ENCODE measurements around the gene CACNA1I.

The CACNA1I gene

GRCh38 chr22:39661501-39661841 is 90.9 kb downstream of the CACNA1I start:
- TF ChIP-seq, protein P1, sequence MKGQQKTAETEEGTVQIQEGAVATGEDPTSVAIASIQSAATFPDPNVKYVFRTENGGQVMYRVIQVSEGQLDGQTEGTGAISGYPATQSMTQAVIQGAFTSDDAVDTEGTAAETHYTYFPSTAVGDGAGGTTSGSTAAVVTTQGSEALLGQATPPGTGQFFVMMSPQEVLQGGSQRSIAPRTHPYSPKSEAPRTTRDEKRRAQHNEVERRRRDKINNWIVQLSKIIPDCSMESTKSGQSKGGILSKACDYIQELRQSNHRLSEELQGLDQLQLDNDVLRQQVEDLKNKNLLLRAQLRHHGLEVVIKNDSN (IDR thresholded peaks at IDR 0.05), result no peak
- TF ChIP-seq REST (IDR thresholded peaks at IDR 0.05; ENCODE audit: low read depth) (no peak), YY1 (IDR thresholded peaks at IDR 0.05; ENCODE audit: low read depth) (no peak), MAX (IDR thresholded peaks at IDR 0.05) (no peak), NFIC (IDR thresholded peaks at IDR 0.05) (no peak), TCF12 (IDR thresholded peaks at IDR 0.05; ENCODE audit: low read depth) (no peak), FOXM1 (IDR thresholded peaks at IDR 0.05; ENCODE audit: borderline replicate concordance, low read depth) (no peak), ZBTB7A (IDR thresholded peaks at IDR 0.05; ENCODE audit: low read depth) (no peak), CEBPB (IDR thresholded peaks at IDR 0.05) (no peak), RAD21 (IDR thresholded peaks at IDR 0.05; ENCODE audit: low read depth) (no peak), TAF1 (IDR thresholded peaks at IDR 0.05; ENCODE audit: low read depth) (no peak), TEAD4 (IDR thresholded peaks at IDR 0.05) (no peak), EGR1 (IDR thresholded peaks at IDR 0.05) (no peak), CREB1 (IDR thresholded peaks at IDR 0.05; ENCODE audit: low read depth) (no peak), EP300 (IDR thresholded peaks at IDR 0.05; ENCODE audit: borderline replicate concordance) (no peak)

DNA sequence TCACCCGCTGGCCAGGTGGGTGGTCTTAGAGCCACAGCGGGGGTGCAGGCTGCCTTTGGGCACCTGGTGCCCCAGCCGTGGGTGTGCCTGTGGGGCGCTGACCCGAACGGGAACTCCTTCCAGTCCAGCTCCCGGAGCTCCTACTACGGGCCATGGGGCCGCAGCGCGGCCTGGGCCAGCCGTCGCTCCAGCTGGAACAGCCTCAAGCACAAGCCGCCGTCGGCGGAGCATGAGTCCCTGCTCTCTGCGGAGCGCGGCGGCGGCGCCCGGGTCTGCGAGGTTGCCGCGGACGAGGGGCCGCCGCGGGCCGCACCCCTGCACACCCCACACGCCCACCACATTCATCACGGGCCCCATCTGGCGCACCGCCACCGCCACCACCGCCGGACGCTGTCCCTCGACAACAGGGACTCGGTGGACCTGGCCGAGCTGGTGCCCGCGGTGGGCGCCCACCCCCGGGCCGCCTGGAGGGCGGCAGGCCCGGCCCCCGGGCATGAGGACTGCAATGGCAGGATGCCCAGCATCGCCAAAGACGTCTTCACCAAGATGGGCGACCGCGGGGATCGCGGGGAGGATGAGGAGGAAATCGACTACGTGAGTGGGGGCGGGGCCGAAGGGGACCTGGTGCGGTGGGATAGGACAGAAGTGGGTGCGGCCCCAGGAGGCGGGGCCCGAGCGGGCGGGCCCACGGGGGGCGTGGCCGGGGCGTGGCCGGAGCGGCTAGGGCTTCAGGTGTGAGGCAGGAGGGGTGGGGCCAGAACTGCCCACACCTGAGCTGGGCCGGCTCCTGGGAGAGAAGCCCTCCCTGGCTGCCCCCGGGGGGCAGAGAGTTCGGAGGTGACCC is 91.5 kb downstream of the CACNA1I start:
- no peak for TF ChIP-seq EGR1 (IDR thresholded peaks at IDR 0.05)
- TF ChIP-seq, protein P1 (IDR thresholded peaks at IDR 0.05), result no peak
- TF ChIP-seq TCF12 (IDR thresholded peaks at IDR 0.05; ENCODE audit: low read depth), result no peak
- TF ChIP-seq CEBPB (IDR thresholded peaks at IDR 0.05), result no peak
- TF ChIP-seq EP300 (IDR thresholded peaks at IDR 0.05; ENCODE audit: borderline replicate concordance), result no peak
- TF ChIP-seq CREB1 (IDR thresholded peaks at IDR 0.05; ENCODE audit: low read depth), result no peak
- TF ChIP-seq RAD21 (IDR thresholded peaks at IDR 0.05; ENCODE audit: low read depth), result no peak
- TF ChIP-seq TAF1 (IDR thresholded peaks at IDR 0.05; ENCODE audit: low read depth), result no peak
- TF ChIP-seq NFIC (IDR thresholded peaks at IDR 0.05), result no peak
- no peak for TF ChIP-seq FOXM1 (IDR thresholded peaks at IDR 0.05; ENCODE audit: borderline replicate concordance, low read depth)
- TF ChIP-seq YY1 (IDR thresholded peaks at IDR 0.05; ENCODE audit: low read depth), result no peak
- TF ChIP-seq MAX (IDR thresholded peaks at IDR 0.05), result no peak
- TF ChIP-seq TEAD4 (IDR thresholded peaks at IDR 0.05), result no peak
- TF ChIP-seq ZBTB7A (IDR thresholded peaks at IDR 0.05; ENCODE audit: low read depth), result no peak; the same call in 1 of the 2 replicates
- no peak for TF ChIP-seq REST (IDR thresholded peaks at IDR 0.05; ENCODE audit: low read depth)

DNA sequence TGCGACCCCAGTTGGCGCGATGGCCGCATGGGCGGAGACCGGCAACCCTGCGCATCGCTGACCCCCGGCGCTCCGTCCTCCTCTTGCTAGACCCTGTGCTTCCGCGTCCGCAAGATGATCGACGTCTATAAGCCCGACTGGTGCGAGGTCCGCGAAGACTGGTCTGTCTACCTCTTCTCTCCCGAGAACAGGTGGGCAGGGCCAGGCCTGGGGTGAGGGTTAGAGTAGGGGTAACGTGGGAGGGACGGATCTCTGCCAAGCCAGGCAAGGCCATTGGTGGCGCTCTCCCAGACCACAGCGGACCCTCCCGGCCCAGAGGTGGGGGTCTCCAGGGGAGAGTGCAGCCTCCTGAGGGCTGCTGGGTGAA is 92.1 kb downstream of the CACNA1I start:
- TF ChIP-seq EP300 (IDR thresholded peaks at IDR 0.05; ENCODE audit: borderline replicate concordance) (no peak), CEBPB (IDR thresholded peaks at IDR 0.05) (no peak), MAX (IDR thresholded peaks at IDR 0.05) (no peak), YY1 (IDR thresholded peaks at IDR 0.05; ENCODE audit: low read depth) (no peak), TEAD4 (IDR thresholded peaks at IDR 0.05) (no peak), TAF1 (IDR thresholded peaks at IDR 0.05; ENCODE audit: low read depth) (no peak), FOXM1 (IDR thresholded peaks at IDR 0.05; ENCODE audit: borderline replicate concordance, low read depth) (no peak), EGR1 (IDR thresholded peaks at IDR 0.05) (no peak), ZBTB7A (IDR thresholded peaks at IDR 0.05; ENCODE audit: low read depth) (no peak), CREB1 (IDR thresholded peaks at IDR 0.05; ENCODE audit: low read depth) (no peak), REST (IDR thresholded peaks at IDR 0.05; ENCODE audit: low read depth) (no peak), TCF12 (IDR thresholded peaks at IDR 0.05; ENCODE audit: low read depth) (no peak)
- TF ChIP-seq, protein P1 (IDR thresholded peaks at IDR 0.05), result no peak

Measured in Ishikawa (cell line).